Panc1 (cell line): ENCODE results near the gene PIGU. TPM values are rescaled to one million over a fixed set of nuclear protein-coding genes. Genes with fewer than 3 reads are reported as not detected.

ENCODE experiments used
- ATAC-seq: fragments of 200-7000 bp; cut with Tn5 transposase; 2 replicates; pipeline ENCODE4 v1.9.1; 2020; ENCODE audit warnings: mild to moderate bottlenecking, moderate library complexity
- BruUV-seq: library from RNA; stranded (reverse); fragments of 400-500 nt; replicated peaks from 2 replicates; lab custom pipeline; 2021; lab: Mats Ljungman, UMichigan
- CTCF ChIA-PET: fragments of 300-600 bp; sonication (Branson Sonifier 250); formaldehyde crosslinking; loops from one replicate; lab custom pipeline; 2022; ENCODE audit warnings: antibody characterized with exemption; lab: Charles Lee
- POLR2A ChIA-PET: fragments of 300-600 bp; sonication (Branson Sonifier 250); formaldehyde crosslinking; loops from one replicate; lab custom pipeline; 2022; ENCODE audit warnings: antibody characterized with exemption; lab: Charles Lee
- DNase-seq: peaks from one replicate; pipeline ENCODE4 v3.0.0-alpha.2; 2010; ENCODE audit warnings: low read depth, low spot score
- H3K27ac ChIP-seq: 2 replicates; pipeline ENCODE4 v1.5.1; 2011; ENCODE audit warnings: mild to moderate bottlenecking, low read length, inconsistent platforms
- H3K27me3 ChIP-seq: fragments of 200-500 bp; sonication (Bioruptor generic); 2 replicates; pipeline ENCODE4 v1.6.0; 2014; ENCODE audit warnings: low read length, inconsistent platforms; ENCODE audit not compliant: control insufficient read depth, insufficient read depth
- H3K36me3 ChIP-seq: fragments of 200-500 bp; sonication (Bioruptor generic); 2 replicates; pipeline ENCODE4 v1.5.1; 2014; ENCODE audit warnings: inconsistent platforms, mild to moderate bottlenecking, low read length, moderate library complexity; ENCODE audit not compliant: control insufficient read depth, insufficient read depth
- H3K4me1 ChIP-seq: 2 replicates; pipeline ENCODE4 v1.5.1; 2011; ENCODE audit warnings: inconsistent platforms, mild to moderate bottlenecking, low read length, moderate library complexity; ENCODE audit not compliant: control insufficient read depth, insufficient read depth
- H3K4me3 ChIP-seq, 2 experiments: 2 replicates each; pipeline ENCODE4 v1.5.1; 2011 to 2012; ENCODE audit warnings: low read depth in 2 of 2, low read length in 2 of 2, mild to moderate bottlenecking in 2 of 2, inconsistent platforms in 1 of 2, moderate library complexity in 1 of 2
- H3K9me3 ChIP-seq: fragments of 200-500 bp; sonication (Bioruptor generic); 2 replicates; pipeline ENCODE4 v1.5.1; 2014; ENCODE audit warnings: low read depth, mild to moderate bottlenecking, inconsistent platforms, low read length, moderate library complexity; ENCODE audit not compliant: control insufficient read depth, insufficient read depth
- CTCF ChIP-seq: fragments of 450-650 bp; IDR thresholded peaks from 2 replicates; pipeline ENCODE4 v1.5.1; 2017; ENCODE audit warnings: mild to moderate bottlenecking
- POLR2AphosphoS5 ChIP-seq: IDR thresholded peaks from 2 replicates; pipeline ENCODE4 v1.6.1; 2012; ENCODE audit warnings: mild to moderate bottlenecking, low read depth, low read length, moderate library complexity
- SIN3A ChIP-seq: IDR thresholded peaks from 2 replicates; pipeline ENCODE4 v1.6.1; 2012; ENCODE audit warnings: low read depth, mild to moderate bottlenecking, low read length, moderate library complexity, borderline replicate concordance; ENCODE audit not compliant: insufficient read depth
- TCF7L2 ChIP-seq: IDR thresholded peaks from 2 replicates; pipeline ENCODE4 v1.6.1; 2011; ENCODE audit warnings: mild to moderate bottlenecking, low read depth, low read length, inconsistent platforms
- in situ Hi-C: cut with HindIII; loops from 2 replicates; pipeline ENCODE4 v1.10.0; 2016; ENCODE audit warnings: low sequenced_read_pairs, low pct_unique_long_range_greater_than_20kb
- intact Hi-C: fragments of 100-400 bp; cut with micrococcal nuclease; formaldehyde crosslinking; loops from one replicate; pipeline ENCODE4 v1.10.0; 2022; ENCODE audit not compliant: unreplicated experiment
- total RNA-seq: library from RNA; stranded (reverse); gene quantifications from one replicate; pipeline ENCODE4 v1.2.1, GENCODE V29; 2021; ENCODE audit not compliant: unreplicated experiment
- TF ChIP-seq, protein P1 (sequence below), 2 experiments: IDR thresholded peaks; 2 replicates each; pipeline ENCODE4 v1.6.1; 2011 to 2012; ENCODE audit warnings: low read depth in 2 of 2, control low read depth in 1 of 2, low read length in 1 of 2, mild to moderate bottlenecking in 1 of 2, moderate library complexity in 1 of 2; ENCODE audit not compliant: insufficient read depth in 1 of 2

PIGU gene
- total RNA-seq, 1 experiment from 2014 or later = 22.9 TPM

- no peak for DNase-seq
- Histone ChIP-seq H3K27ac (no peak overlapping the region), H3K4me3 (no peak overlapping the region), H3K4me1 (no peaks in the 10 kb centered on the region), H3K9me3 (no peaks in the 10 kb centered on the region), H3K36me3 (no peaks in the 10 kb centered on the region; the same call in 1 of the 2 replicates), H3K27me3 (no peaks in the 10 kb centered on the region)
- ATAC-seq = no peak
- ChIA-PET CTCF (no interaction called here), POLR2A (no interaction called here)
- intact Hi-C loops (no loop called here), in situ Hi-C loops (no loop called here)
- TF ChIP-seq POLR2AphosphoS5 = no peak
- no peak for TF ChIP-seq CTCF
- no peak for TF ChIP-seq SIN3A
- TF ChIP-seq, protein P1, sequence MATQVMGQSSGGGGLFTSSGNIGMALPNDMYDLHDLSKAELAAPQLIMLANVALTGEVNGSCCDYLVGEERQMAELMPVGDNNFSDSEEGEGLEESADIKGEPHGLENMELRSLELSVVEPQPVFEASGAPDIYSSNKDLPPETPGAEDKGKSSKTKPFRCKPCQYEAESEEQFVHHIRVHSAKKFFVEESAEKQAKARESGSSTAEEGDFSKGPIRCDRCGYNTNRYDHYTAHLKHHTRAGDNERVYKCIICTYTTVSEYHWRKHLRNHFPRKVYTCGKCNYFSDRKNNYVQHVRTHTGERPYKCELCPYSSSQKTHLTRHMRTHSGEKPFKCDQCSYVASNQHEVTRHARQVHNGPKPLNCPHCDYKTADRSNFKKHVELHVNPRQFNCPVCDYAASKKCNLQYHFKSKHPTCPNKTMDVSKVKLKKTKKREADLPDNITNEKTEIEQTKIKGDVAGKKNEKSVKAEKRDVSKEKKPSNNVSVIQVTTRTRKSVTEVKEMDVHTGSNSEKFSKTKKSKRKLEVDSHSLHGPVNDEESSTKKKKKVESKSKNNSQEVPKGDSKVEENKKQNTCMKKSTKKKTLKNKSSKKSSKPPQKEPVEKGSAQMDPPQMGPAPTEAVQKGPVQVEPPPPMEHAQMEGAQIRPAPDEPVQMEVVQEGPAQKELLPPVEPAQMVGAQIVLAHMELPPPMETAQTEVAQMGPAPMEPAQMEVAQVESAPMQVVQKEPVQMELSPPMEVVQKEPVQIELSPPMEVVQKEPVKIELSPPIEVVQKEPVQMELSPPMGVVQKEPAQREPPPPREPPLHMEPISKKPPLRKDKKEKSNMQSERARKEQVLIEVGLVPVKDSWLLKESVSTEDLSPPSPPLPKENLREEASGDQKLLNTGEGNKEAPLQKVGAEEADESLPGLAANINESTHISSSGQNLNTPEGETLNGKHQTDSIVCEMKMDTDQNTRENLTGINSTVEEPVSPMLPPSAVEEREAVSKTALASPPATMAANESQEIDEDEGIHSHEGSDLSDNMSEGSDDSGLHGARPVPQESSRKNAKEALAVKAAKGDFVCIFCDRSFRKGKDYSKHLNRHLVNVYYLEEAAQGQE (IDR thresholded peaks at IDR 0.05; ENCODE audit: insufficient read depth in 1 of 2, low read depth in 2 of 2, low read length in 1 of 2) = no peak
- no peak for TF ChIP-seq TCF7L2
- BruUV-seq = no TSS peak
Observed at GRCh38 chr20:34577061-34577460, 99.8 kb downstream of the PIGU start.

- H3K9me3 ChIP-seq = no peaks in the 10 kb centered on the region
- H3K27me3 ChIP-seq = no peaks in the 10 kb centered on the region
- no peak overlapping the region for H3K27ac ChIP-seq
- no peak overlapping the region for H3K4me3 ChIP-seq
- intact Hi-C loops (no loop called here), in situ Hi-C loops (no loop called here)
- no TSS peak for BruUV-seq
- no peaks in the 10 kb centered on the region for H3K4me1 ChIP-seq
- CTCF ChIA-PET = no interaction called here
- no peak for ATAC-seq
- H3K36me3 ChIP-seq = no peaks in the 10 kb centered on the region; the same call in none of the 2 replicates
- TF ChIP-seq POLR2AphosphoS5 (no peak), TCF7L2 (no peak), CTCF (no peak), SIN3A (no peak)
- TF ChIP-seq, protein P1 (IDR thresholded peaks at IDR 0.05; ENCODE audit: insufficient read depth in 1 of 2, low read depth in 2 of 2, low read length in 1 of 2) = no peak
- POLR2A ChIA-PET = no interaction called here
- no peak for DNase-seq
Observed at GRCh38 chr20:34575756-34576155, 101.1 kb downstream of the PIGU start.
